ENCODE measurements around the gene ZSCAN30. TPM values are rescaled to one million over a fixed set of nuclear protein-coding genes. Genes with fewer than 3 reads are reported as not detected.
"Not testable (repeated sequence)": the region's sequence is repeated elsewhere in the genome, so short reads cannot be mapped to it uniquely, and the experiment has no call there.

The ZSCAN30 gene
- total RNA-seq, 1 experiment from 2014 or later: 22.0 TPM

- Histone ChIP-seq H3K4me3 (ENCODE audit: low read length) (no peak overlapping the region), H3K4me1 (ENCODE audit: low read length) (peaks cover 12% of the 10 kb centered on the region), H3K9ac (ENCODE audit: low read length) (no peak overlapping the region), H3K79me2 (ENCODE audit: low read length) (peaks cover 18% of the 10 kb centered on the region), H3K36me3 (ENCODE audit: insufficient read depth, low read length) (peaks cover 27% of the 10 kb centered on the region), H2AFZ (ENCODE audit: low read length) (peak overlapping the region; percentile 31; the same call in 1 of the 2 replicates), H3K27me3 (ENCODE audit: low read length) (no peaks in the 10 kb centered on the region), H3K27ac (ENCODE audit: low read length) (no peak overlapping the region), H3K4me2 (ENCODE audit: low read depth, low read length, poor library complexity, severe bottlenecking) (no peak overlapping the region), H3K9me2 (replicated peaks; ENCODE audit: insufficient read depth, low read length) (no peaks in the 10 kb centered on the region), H3K9me3 (ENCODE audit: low read length) (peaks cover 25% of the 10 kb centered on the region), H4K20me1 (ENCODE audit: insufficient read depth, low read depth, low read length) (no peaks in the 10 kb centered on the region)
- DNase-seq: peak; percentile 44
Observed at GRCh38 chr18:35239314-35239713, 50.7 kb downstream of the ZSCAN30 start.

- no peak overlapping the region for H3K27ac ChIP-seq (ENCODE audit: low read length)
- DNase-seq: peak; percentile 33
- H3K27me3 ChIP-seq (ENCODE audit: low read length): no peaks in the 10 kb centered on the region
- H3K36me3 ChIP-seq (ENCODE audit: insufficient read depth, low read length): peaks cover 2% of the 10 kb centered on the region
- no peak overlapping the region for H2AFZ ChIP-seq (ENCODE audit: low read length)
- no peak overlapping the region for H3K4me3 ChIP-seq (ENCODE audit: low read length)
- no peak overlapping the region for H3K9ac ChIP-seq (ENCODE audit: low read length)
- peaks cover 10% of the 10 kb centered on the region for H3K4me1 ChIP-seq (ENCODE audit: low read length)
- peaks cover 8% of the 10 kb centered on the region for H3K79me2 ChIP-seq (ENCODE audit: low read length)
- no peaks in the 10 kb centered on the region; the same call in 1 of the 2 replicates for H3K9me3 ChIP-seq (ENCODE audit: low read length)
- no peaks in the 10 kb centered on the region for H4K20me1 ChIP-seq (ENCODE audit: insufficient read depth, low read depth, low read length)
- H3K4me2 ChIP-seq (ENCODE audit: low read depth, low read length, poor library complexity, severe bottlenecking): no peak overlapping the region
- no peaks in the 10 kb centered on the region for H3K9me2 ChIP-seq (replicated peaks; ENCODE audit: insufficient read depth, low read length)
Observed at GRCh38 chr18:35236571-35237363, 53.3 kb downstream of the ZSCAN30 start.

GRCh38 chr18:35231052-35231451, 59.0 kb downstream of the ZSCAN30 start:
- H3K4me1 ChIP-seq (ENCODE audit: low read length): peaks cover 4% of the 10 kb centered on the region
- peak; percentile 93 for DNase-seq
- no peaks in the 10 kb centered on the region for H4K20me1 ChIP-seq (ENCODE audit: insufficient read depth, low read depth, low read length)
- H3K4me2 ChIP-seq (ENCODE audit: low read depth, low read length, poor library complexity, severe bottlenecking): peak overlapping the region; percentile 72
- H3K4me3 ChIP-seq (ENCODE audit: low read length): peak overlapping the region; percentile 46; the same call in 1 of the 2 replicates
- H3K36me3 ChIP-seq (ENCODE audit: insufficient read depth, low read length): no peaks in the 10 kb centered on the region
- H3K79me2 ChIP-seq (ENCODE audit: low read length): no peaks in the 10 kb centered on the region
- peaks cover 3% of the 10 kb centered on the region; the same call in 1 of the 2 replicates for H3K9me3 ChIP-seq (ENCODE audit: low read length)
- H3K27me3 ChIP-seq (ENCODE audit: low read length): no peaks in the 10 kb centered on the region
- no peak overlapping the region for H3K27ac ChIP-seq (ENCODE audit: low read length)
- peak overlapping the region; percentile 48; the same call in 1 of the 2 replicates for H3K9ac ChIP-seq (ENCODE audit: low read length)
- peak overlapping the region; percentile 83 for H2AFZ ChIP-seq (ENCODE audit: low read length)
- no peaks in the 10 kb centered on the region for H3K9me2 ChIP-seq (replicated peaks; ENCODE audit: insufficient read depth, low read length)

- Histone ChIP-seq H3K79me2 (ENCODE audit: low read length) (no peaks in the 10 kb centered on the region), H4K20me1 (ENCODE audit: insufficient read depth, low read depth, low read length) (no peaks in the 10 kb centered on the region), H3K4me1 (ENCODE audit: low read length) (peaks cover 4% of the 10 kb centered on the region), H2AFZ (ENCODE audit: low read length) (no peak overlapping the region), H3K36me3 (ENCODE audit: insufficient read depth, low read length) (no peaks in the 10 kb centered on the region), H3K9me3 (ENCODE audit: low read length) (peaks cover 3% of the 10 kb centered on the region; the same call in 1 of the 2 replicates), H3K4me2 (ENCODE audit: low read depth, low read length, poor library complexity, severe bottlenecking) (no peak overlapping the region), H3K27me3 (ENCODE audit: low read length) (no peaks in the 10 kb centered on the region), H3K4me3 (ENCODE audit: low read length) (no peak overlapping the region), H3K9ac (ENCODE audit: low read length) (no peak overlapping the region), H3K27ac (ENCODE audit: low read length) (no peak overlapping the region), H3K9me2 (replicated peaks; ENCODE audit: insufficient read depth, low read length) (no peaks in the 10 kb centered on the region)
- peak; percentile 40 for DNase-seq
Observed at GRCh38 chr18:35227254-35227653, 62.8 kb downstream of the ZSCAN30 start.

- DNase-seq: no peak
- Histone ChIP-seq H3K79me2 (ENCODE audit: low read length) (no peaks in the 10 kb centered on the region), H4K20me1 (ENCODE audit: insufficient read depth, low read depth, low read length) (no peaks in the 10 kb centered on the region), H3K9ac (ENCODE audit: low read length) (no peak overlapping the region), H3K9me2 (replicated peaks; ENCODE audit: insufficient read depth, low read length) (no peaks in the 10 kb centered on the region), H3K4me1 (ENCODE audit: low read length) (no peaks in the 10 kb centered on the region), H3K9me3 (ENCODE audit: low read length) (peaks cover 3% of the 10 kb centered on the region; the same call in 1 of the 2 replicates), H3K27ac (ENCODE audit: low read length) (no peak overlapping the region), H3K27me3 (ENCODE audit: low read length) (no peaks in the 10 kb centered on the region), H3K4me3 (ENCODE audit: low read length) (no peak overlapping the region), H3K4me2 (ENCODE audit: low read depth, low read length, poor library complexity, severe bottlenecking) (no peak overlapping the region), H2AFZ (ENCODE audit: low read length) (no peak overlapping the region), H3K36me3 (ENCODE audit: insufficient read depth, low read length) (no peaks in the 10 kb centered on the region)
Observed at GRCh38 chr18:35223797-35224196, 66.2 kb downstream of the ZSCAN30 start.

- no peak for DNase-seq
- Histone ChIP-seq H3K36me3 (ENCODE audit: insufficient read depth, low read length) (no peaks in the 10 kb centered on the region), H3K79me2 (ENCODE audit: low read length) (no peaks in the 10 kb centered on the region), H3K4me3 (ENCODE audit: low read length) (no peak overlapping the region), H3K27me3 (ENCODE audit: low read length) (no peaks in the 10 kb centered on the region), H3K4me1 (ENCODE audit: low read length) (no peaks in the 10 kb centered on the region), H3K27ac (ENCODE audit: low read length) (no peak overlapping the region), H3K9ac (ENCODE audit: low read length) (no peak overlapping the region), H3K4me2 (ENCODE audit: low read depth, low read length, poor library complexity, severe bottlenecking) (no peak overlapping the region), H2AFZ (ENCODE audit: low read length) (no peak overlapping the region), H4K20me1 (ENCODE audit: insufficient read depth, low read depth, low read length) (no peaks in the 10 kb centered on the region), H3K9me2 (replicated peaks; ENCODE audit: insufficient read depth, low read length) (no peaks in the 10 kb centered on the region), H3K9me3 (ENCODE audit: low read length) (no peaks in the 10 kb centered on the region)
Observed at GRCh38 chr18:35220424-35220823, 69.6 kb downstream of the ZSCAN30 start.

GRCh38 chr18:35219331-35219730, 70.7 kb downstream of the ZSCAN30 start:
- not testable (repeated sequence) for H4K20me1 ChIP-seq (ENCODE audit: insufficient read depth, low read depth, low read length); H3K4me2 ChIP-seq (ENCODE audit: low read depth, low read length, poor library complexity, severe bottlenecking)

GRCh38 chr18:35216611-35217010, 73.4 kb downstream of the ZSCAN30 start:
- H3K9me2 ChIP-seq (replicated peaks; ENCODE audit: insufficient read depth, low read length); H4K20me1 ChIP-seq (ENCODE audit: insufficient read depth, low read depth, low read length); H3K9ac ChIP-seq (ENCODE audit: low read length); H2AFZ ChIP-seq (ENCODE audit: low read length); H3K27me3 ChIP-seq (ENCODE audit: low read length); H3K36me3 ChIP-seq (ENCODE audit: insufficient read depth, low read length); H3K4me2 ChIP-seq (ENCODE audit: low read depth, low read length, poor library complexity, severe bottlenecking); H3K9me3 ChIP-seq (ENCODE audit: low read length); H3K79me2 ChIP-seq (ENCODE audit: low read length); H3K27ac ChIP-seq (ENCODE audit: low read length); H3K4me3 ChIP-seq (ENCODE audit: low read length); H3K4me1 ChIP-seq (ENCODE audit: low read length): not testable (repeated sequence)
- DNase-seq: peak; percentile 11

More at GRCh38 chr18:35219331-35219730, 70.7 kb downstream of the ZSCAN30 start:
- not testable (repeated sequence) for H3K36me3 ChIP-seq (ENCODE audit: insufficient read depth, low read length); H2AFZ ChIP-seq (ENCODE audit: low read length); H3K9me2 ChIP-seq (replicated peaks; ENCODE audit: insufficient read depth, low read length); H3K4me3 ChIP-seq (ENCODE audit: low read length); H3K27ac ChIP-seq (ENCODE audit: low read length); H3K79me2 ChIP-seq (ENCODE audit: low read length); H3K9ac ChIP-seq (ENCODE audit: low read length); H3K9me3 ChIP-seq (ENCODE audit: low read length); H3K4me1 ChIP-seq (ENCODE audit: low read length); H3K27me3 ChIP-seq (ENCODE audit: low read length)
- DNase-seq: peak; percentile 21

Measured in Karpas-422 (cell line).